AML-193 (cell line): ENCODE data around the gene ACOXL.
A peak's percentile ranks its signal among the peaks of the same experiment; 100 is the strongest.
"Not testable (repeated sequence)": the region's sequence is repeated elsewhere in the genome, so short reads cannot be mapped to it uniquely, and the experiment has no call there.

Experiments
- DNase-seq, 2 experiments: peaks; one replicate each; lab custom pipeline; 2025; lab: John Stamatoyannopoulos, UW

ACOXL gene

GRCh38 chr2:111061191-111061590 lies 328.8 kb downstream of the ACOXL start:
- DNase-seq, result peak; percentile 44 to 54

DNA sequence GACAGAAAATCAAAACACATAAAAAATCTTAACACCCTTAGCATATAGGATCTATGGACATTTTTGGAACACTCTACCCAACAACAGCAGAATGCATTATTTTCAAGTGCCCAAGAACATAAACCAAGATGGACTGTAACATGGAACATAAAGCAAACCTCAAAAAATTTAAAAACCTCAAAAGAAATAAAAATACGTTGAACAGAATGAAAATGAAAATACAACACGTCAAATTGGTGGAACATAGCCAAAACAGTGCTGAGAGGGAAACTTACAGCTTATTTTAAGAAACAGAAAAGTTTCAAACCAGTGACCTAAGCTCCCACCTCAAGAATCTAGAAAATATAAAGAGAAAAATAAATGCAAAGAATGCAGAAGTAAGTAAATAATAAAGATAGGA lies 330.0 kb downstream of the ACOXL start:
- DNase-seq, result no peak

DNA sequence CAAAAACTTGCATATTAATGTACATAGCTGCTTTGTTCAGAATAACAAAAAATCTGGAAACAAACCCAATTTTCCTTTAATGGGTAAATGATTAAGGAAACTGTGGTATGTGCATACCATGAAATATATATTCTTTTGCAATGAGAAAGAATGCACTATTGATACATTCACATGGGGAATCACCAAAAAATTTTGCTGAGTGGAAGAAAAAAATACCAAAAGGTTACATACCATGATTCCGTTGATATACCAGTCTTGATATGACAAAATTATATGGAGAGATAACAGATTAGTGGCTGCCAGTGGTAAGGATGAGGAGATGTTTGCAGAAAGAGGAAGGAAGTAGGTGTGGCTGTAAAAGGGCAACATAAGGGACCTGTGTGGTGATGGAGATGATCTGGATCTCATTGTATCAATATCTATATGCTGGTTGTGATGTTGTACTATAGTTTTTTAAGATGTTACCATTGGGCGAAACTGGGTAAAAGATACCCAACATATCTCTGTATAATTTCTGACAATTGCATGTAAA lies 333.8 kb downstream of the ACOXL start:
- DNase-seq, result peak; percentile 11 to 15

- no peak for DNase-seq
Measured at GRCh38 chr2:111068435-111069058, 336.2 kb downstream of the ACOXL start.

DNA sequence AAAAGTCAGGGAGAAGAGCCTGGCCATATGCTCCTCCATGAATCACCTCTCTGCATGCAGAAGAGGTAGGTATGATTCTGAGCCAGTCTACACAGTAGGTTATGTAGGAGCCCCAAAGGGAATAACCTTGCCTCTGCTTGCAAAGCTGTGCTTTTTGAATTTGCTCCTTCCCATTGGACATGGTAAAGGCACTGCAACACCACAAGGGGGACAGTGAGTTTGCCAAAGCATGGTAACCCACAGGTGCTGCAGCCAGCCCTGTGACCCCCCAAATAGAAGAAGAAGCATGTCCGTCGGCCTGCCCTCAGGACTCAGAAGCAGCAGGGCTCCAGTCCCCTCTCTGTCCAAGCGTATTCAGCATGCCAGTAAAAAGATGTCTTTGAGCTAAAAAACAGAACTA lies 337.3 kb downstream of the ACOXL start:
- no peak for DNase-seq

DNA sequence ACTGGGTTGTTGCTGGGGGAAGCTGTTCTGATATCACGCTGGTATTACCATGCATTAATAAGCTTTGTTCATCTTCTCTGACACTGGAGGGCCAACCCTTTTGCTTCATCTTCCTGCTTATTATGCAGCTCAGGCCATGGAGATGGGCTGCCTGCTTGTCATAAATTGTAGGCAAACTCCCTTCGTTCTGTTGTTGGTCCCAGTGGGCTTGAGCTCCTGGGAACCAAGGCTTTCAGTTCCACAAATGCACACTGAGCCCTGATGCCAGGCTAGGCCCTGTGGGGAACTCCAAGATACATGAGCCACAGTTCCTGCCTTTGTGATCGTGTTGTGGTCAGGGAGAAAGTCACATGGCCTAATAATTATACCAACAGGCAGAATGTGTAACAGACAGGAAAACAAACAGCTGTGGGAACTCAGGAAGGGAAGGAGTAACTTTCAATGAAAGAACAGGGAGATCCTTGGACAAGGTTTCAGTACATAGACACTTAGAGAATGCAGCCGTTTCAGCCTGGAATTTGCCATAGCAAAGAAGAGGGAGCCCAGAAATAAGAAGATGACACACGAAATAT lies 339.3 kb downstream of the ACOXL start:
- DNase-seq, result no peak

DNA sequence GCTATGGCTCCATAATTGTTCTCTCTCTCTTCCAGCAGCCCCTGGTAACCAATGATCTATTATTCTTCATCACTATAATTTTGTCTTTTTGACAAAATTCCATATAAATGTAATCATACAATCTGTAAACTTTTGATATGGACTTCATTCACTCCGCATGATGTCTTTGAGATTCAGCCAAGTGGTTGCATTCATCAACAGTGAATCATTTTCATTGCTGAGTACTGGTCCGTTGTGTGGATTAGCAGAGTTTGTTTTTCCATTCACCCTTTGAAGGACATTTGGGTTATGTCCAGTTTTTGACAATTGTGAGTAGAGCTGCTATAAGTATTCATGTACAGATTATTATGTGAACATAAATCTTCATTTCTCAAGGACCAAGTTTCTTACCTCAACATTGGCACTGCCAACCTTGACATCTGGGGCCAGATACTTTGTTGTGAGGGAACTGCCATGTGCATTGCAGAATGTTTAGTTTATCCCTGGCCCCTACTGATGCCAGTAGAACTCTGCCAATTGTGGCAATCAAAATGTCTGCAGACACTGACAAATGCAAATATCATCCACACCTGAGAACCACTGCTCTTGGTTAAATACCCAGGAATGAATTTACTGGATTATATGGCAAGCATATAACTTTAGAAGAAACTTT lies 340.0 kb downstream of the ACOXL start:
- no peak for DNase-seq

DNA sequence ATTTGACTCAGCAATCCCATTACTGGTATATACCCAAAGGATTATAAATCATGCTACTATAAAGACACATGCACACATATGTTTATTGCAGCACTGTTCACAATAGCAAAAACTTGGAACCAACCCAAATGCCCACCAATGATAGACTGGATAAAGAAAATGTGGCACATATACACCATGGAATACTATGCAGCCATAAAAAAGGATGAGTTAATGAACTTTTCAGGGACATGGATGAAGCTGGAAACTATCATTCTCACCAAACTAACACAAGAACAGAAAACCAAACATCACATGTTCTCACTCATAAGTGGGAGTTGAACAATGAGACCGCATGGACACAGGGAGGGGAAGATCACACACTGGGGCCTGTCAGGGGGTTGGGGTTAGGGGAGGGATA lies 350.3 kb downstream of the ACOXL start:
- DNase-seq, result not testable (repeated sequence)

GRCh38 chr2:111091811-111092211 lies 359.4 kb downstream of the ACOXL start:
- no peak for DNase-seq

DNA sequence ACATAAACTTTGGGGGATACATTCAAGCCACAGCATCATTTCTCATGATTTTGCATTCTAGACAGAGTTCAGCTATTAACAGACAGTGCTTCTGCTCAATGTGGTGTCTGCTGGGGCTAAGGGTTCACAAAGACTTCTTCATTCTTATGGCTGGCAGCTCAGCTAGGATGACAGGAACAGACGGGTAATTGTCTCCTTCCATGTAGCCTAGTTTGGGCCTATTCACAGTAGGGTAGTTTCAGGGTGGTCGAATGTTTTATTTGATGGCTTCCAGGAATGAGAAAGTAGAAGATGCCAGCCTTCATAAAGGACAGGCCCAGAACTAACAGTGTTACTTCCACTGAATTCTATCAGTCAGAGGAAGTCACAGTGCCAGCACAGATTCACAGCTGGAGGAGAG lies 362.3 kb downstream of the ACOXL start:
- DNase-seq, result no peak

DNA sequence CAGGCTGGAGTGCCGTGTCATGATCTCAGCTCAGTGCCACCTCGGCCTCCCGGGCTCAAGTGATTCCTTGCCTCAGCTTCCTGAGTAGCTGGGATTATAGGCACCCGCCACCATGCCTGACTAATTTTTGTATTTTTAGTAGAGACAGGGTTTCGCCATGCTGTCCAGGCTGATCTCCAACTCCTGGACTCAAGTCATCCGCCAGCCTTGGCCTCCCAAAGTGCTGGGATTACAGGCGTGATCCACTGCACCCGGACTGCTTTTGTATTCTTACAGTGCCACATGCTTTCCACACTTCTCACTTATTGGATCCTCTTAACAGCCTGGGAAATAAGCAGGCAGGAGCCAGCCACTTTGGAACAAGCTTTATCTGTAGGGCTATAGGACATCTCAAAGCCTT lies 363.1 kb downstream of the ACOXL start:
- no peak for DNase-seq

- DNase-seq, result no peak
Measured at GRCh38 chr2:111099402-111099801, 367.0 kb downstream of the ACOXL start.

DNA sequence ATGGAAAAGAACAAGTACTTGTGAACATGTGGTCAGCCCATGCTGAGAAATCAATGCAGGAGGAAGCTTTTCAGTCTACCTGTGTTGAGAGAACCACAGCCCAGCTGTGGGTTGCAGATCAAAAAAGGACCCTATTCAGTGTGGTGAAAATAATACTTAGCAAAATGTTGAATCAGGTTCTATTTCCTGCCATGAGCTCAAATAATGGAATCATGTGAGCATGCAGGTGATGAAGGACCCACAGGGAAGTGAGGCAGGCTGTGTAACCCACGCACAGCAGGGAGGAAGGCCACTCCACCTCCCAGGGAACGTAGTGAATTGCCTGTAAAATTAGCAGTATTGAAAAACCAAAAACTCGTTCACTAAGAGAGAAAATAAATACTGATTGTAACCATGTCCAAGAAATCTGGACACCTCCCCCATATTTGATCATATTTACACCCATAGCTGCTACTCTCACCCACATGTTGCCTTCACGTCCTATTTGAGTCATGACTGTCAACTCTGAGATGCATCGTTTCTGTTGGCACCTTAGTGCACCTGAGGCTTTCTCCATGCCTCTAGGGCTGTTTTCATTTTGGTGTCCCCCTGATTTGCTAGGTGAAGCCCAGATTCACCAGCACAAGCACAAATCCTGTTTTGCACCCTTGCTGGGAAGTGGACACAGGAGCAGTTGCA lies 367.9 kb downstream of the ACOXL start:
- no peak for DNase-seq

GRCh38 chr2:111100765-111101162 lies 368.4 kb downstream of the ACOXL start:
- peak; percentile 8 to 11 for DNase-seq

GRCh38 chr2:111101592-111101991 lies 369.2 kb downstream of the ACOXL start:
- no peak for DNase-seq

DNA sequence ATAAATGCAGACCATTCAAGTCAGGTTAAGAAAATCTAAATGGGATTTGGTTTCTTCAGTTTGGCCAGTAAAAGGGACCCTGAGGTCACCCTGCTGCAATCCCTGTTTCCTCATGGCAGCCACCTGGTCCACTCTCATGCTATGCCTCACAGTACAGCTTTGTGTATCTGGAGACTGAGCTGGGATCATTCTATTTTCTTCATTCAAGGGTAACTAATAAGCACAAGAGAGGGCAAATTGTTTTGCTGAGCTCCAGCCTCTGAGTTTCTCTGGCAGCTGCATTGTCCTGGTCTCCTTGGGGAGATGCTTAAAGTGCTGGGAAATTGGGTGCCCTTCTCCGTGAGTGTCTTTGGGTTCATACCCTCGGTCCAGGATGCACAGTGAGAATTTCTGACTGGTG lies 369.8 kb downstream of the ACOXL start:
- DNase-seq, result no peak

DNA sequence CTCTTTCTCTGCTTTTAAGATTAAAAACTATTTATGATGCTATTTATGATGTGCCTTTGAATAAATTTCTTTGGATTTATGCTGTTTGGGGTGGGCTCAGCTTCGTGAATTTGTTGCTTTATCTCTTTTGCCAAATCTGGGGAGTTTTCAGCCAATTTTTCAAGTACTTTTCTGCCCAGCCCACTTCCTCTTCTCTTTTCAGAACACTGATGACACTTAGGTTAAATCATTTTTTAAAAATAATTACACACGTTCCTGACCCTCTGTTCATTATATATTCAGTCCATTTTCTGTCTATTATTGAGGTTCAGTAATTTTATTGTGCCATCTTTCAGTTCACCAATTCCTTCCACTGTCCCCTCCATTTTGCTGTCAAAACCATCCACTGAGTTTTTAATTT lies 373.6 kb downstream of the ACOXL start:
- no peak for DNase-seq

DNA sequence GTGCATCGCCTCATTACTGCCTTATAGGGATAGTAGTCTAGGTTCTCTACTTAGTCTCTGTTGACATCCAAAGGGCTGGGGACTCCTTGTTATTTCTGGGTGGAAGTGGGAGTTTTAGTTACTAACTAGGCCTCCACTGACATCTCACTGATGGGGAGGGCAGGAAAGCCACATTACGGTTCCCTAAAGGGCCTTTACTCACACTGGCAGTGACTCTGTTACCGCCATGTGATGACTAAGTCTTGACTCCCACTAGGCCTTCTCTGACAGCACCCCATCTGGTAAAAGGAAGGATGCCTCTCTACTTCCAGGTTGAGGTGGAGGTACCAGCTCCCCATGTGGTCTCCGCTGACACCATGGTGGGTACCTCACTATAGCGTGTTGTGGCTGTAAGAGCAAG lies 374.3 kb downstream of the ACOXL start:
- DNase-seq, result no peak

DNA sequence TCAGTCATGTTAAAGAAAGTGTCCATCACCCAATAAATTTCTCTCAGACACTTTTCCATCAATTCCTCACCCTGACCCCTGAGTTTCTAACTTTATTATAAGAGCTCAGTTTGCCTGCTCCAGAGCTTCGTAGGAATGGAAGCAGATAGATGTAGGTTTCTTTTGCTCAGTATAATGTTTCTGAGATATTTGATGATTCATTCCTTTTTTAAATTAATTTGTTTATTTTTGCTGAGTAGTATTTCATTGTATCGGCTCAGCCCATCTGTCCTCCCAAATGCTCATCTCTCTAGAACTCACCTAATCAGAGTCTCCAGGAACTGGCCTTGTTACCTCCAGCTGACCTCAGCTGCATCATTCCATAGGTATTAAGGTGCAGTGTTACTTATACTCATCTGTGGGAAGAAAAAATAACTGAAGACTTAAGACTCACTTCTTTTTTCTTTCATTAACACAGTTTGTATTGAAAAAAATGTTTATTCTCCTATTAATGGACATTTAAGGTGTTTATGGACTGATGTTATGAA lies 376.4 kb downstream of the ACOXL start:
- DNase-seq, result no peak

GRCh38 chr2:111111101-111111755 lies 378.9 kb downstream of the ACOXL start:
- DNase-seq, result no peak

- DNase-seq, result no peak
Measured at GRCh38 chr2:111113838-111114237, 381.5 kb downstream of the ACOXL start.
